Trophoblast cell (in vitro differentiated cells and primary cell): ENCODE data around the gene TENM3.

Experiments
- DNase-seq, 2 donors: peaks; one replicate each; pipeline ENCODE4 v3.0.0-alpha.2; 2016
- H2AFZ ChIP-seq: 2 replicates; pipeline ENCODE4 v1.6.1; 2013; ENCODE audit warnings: low read length, moderate library complexity, mild to moderate bottlenecking; ENCODE audit not compliant: insufficient read depth, poor library complexity
- H2AK5ac ChIP-seq: 2 replicates; pipeline ENCODE4 v1.6.1; 2013; ENCODE audit warnings: mild to moderate bottlenecking, low read length
- H2BK120ac ChIP-seq: 2 replicates; pipeline ENCODE4 v1.6.1; 2013; ENCODE audit warnings: low read length, mild to moderate bottlenecking, moderate library complexity; ENCODE audit not compliant: insufficient read depth, poor library complexity
- H2BK12ac ChIP-seq: 2 replicates; pipeline ENCODE4 v1.6.1; 2013; ENCODE audit warnings: mild to moderate bottlenecking, low read length, moderate library complexity
- H2BK5ac ChIP-seq: 2 replicates; pipeline ENCODE4 v1.6.1; 2013; ENCODE audit warnings: low read length, low read depth, moderate library complexity, mild to moderate bottlenecking; ENCODE audit not compliant: poor library complexity
- H3K14ac ChIP-seq: 2 replicates; pipeline ENCODE4 v1.6.1; 2013; ENCODE audit warnings: mild to moderate bottlenecking, low read length
- H3K18ac ChIP-seq: 2 replicates; pipeline ENCODE4 v1.6.1; 2013; ENCODE audit warnings: mild to moderate bottlenecking, low read length
- H3K23ac ChIP-seq: 2 replicates; pipeline ENCODE4 v1.6.1; 2013; ENCODE audit warnings: low read length
- H3K27ac ChIP-seq: 2 replicates; pipeline ENCODE4 v1.5.1; 2013; ENCODE audit warnings: low read depth, mild to moderate bottlenecking, inconsistent platforms, low read length, moderate library complexity
- H3K27me3 ChIP-seq: 2 replicates; pipeline ENCODE4 v1.6.1; 2013; ENCODE audit warnings: inconsistent platforms, mild to moderate bottlenecking, low read length, moderate library complexity; ENCODE audit not compliant: insufficient read depth
- H3K36me3 ChIP-seq, 2 experiments: 1 replicate in 1 of 2; 2 replicates in 1 of 2; pipeline ENCODE4 v1.6.1; 2013; ENCODE audit warnings: low read length in 2 of 2, mild to moderate bottlenecking in 2 of 2, moderate library complexity in 1 of 2; ENCODE audit not compliant: insufficient read depth in 2 of 2, control insufficient read depth in 1 of 2
- H3K4ac ChIP-seq: 2 replicates; pipeline ENCODE4 v1.6.1; 2013; ENCODE audit warnings: low read depth, mild to moderate bottlenecking, low read length, moderate library complexity
- H3K4me1 ChIP-seq, 2 experiments: 1 replicate in 1 of 2; 2 replicates in 1 of 2; pipeline ENCODE4 v1.6.1; 2013; ENCODE audit warnings: low read length in 2 of 2, mild to moderate bottlenecking in 2 of 2, moderate library complexity in 1 of 2; ENCODE audit not compliant: insufficient read depth in 2 of 2, control insufficient read depth in 1 of 2
- H3K4me2 ChIP-seq: 2 replicates; pipeline ENCODE4 v1.6.1; 2013; ENCODE audit warnings: inconsistent platforms, mild to moderate bottlenecking, low read length, moderate library complexity
- H3K4me3 ChIP-seq: 2 replicates; pipeline ENCODE4 v1.5.1; 2013; ENCODE audit warnings: mild to moderate bottlenecking, low read depth, low read length, inconsistent platforms
- H3K79me1 ChIP-seq: one replicate; pipeline ENCODE4 v1.6.1; 2013; ENCODE audit warnings: low read length
- H3K79me2 ChIP-seq: 2 replicates; pipeline ENCODE4 v1.6.1; 2013; ENCODE audit warnings: low read length, mild to moderate bottlenecking; ENCODE audit not compliant: control insufficient read depth, insufficient read depth, poor library complexity
- H3K9ac ChIP-seq: 2 replicates; pipeline ENCODE4 v1.6.1; 2013; ENCODE audit warnings: mild to moderate bottlenecking, low read length
- H3K9me3 ChIP-seq: 2 replicates; pipeline ENCODE4 v1.6.1; 2013; ENCODE audit warnings: low read depth, mild to moderate bottlenecking, control low read depth, inconsistent platforms, low read length; ENCODE audit not compliant: insufficient read depth
- H4K12ac ChIP-seq: 2 replicates; pipeline ENCODE4 v1.6.1; 2013; ENCODE audit warnings: low read depth, mild to moderate bottlenecking, low read length, moderate library complexity
- H4K8ac ChIP-seq: 2 replicates; pipeline ENCODE4 v1.6.1; 2013; ENCODE audit warnings: low read depth, mild to moderate bottlenecking, low read length, moderate library complexity
- H4K91ac ChIP-seq: one replicate; pipeline ENCODE4 v1.6.1; 2013; ENCODE audit warnings: low read depth, mild to moderate bottlenecking, low read length, moderate library complexity
- WGBS: extraction: QIAGEN DNeasy Blood & Tissue Kit; methylation state at CpG from one replicate; pipeline ENCODE4 v1.1.7; 2013; ENCODE audit warnings: missing lambda C conversion rate; ENCODE audit not compliant: insufficient read length, insufficient coverage; ENCODE audit errors: extremely low coverage; 5-methylcytosine and 5-hydroxymethylcytosine counted together

TENM3 gene

GRCh38 chr4:182418054-182418734 is 175.0 kb downstream of the TENM3 start:
- Histone ChIP-seq H2AK5ac (no peak overlapping the region), H3K4me1 (no peaks in the 10 kb centered on the region), H2BK12ac (no peak overlapping the region), H3K4ac (no peak overlapping the region), H2BK120ac (no peak overlapping the region), H4K8ac (no peak overlapping the region), H3K4me2 (no peak overlapping the region), H2AFZ (no peak overlapping the region), H3K14ac (no peak overlapping the region), H3K4me3 (no peak overlapping the region), H3K9me3 (no peaks in the 10 kb centered on the region), H3K36me3 (peaks cover 3 to 4% of the 10 kb centered on the region in 2 experiments), H4K12ac (no peak overlapping the region), H3K79me2 (no peaks in the 10 kb centered on the region), H2BK5ac (no peak overlapping the region), H3K9ac (no peak overlapping the region), H4K91ac (no peak overlapping the region), H3K27ac (no peak overlapping the region), H3K27me3 (no peaks in the 10 kb centered on the region), H3K79me1 (no peaks in the 10 kb centered on the region), H3K23ac (no peak overlapping the region), H3K18ac (no peak overlapping the region)
- DNase-seq = no peak
- no CpG with 5 or more reads among the region's 9 CpGs for WGBS

DNA sequence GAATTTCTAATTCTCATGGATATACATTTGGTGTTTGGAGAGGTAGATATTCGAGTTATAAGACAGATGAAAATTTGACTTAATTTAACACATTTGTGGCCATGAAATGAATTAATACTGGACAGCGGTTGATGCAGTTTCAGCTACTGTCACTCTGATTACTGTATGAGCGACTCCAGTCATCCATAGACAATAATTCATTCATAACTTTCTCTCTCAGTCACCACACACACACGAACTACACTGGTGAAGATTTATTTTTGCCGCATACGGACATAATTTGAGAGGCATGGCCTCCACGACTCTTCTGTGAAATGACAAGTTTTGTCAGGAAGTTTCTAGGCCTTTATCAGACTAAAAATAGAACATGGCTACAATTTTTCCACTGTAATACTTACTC is 177.0 kb downstream of the TENM3 start:
- no peaks in the 10 kb centered on the region for H3K9me3 ChIP-seq
- no peak overlapping the region for H2BK120ac ChIP-seq
- no peak overlapping the region for H2AFZ ChIP-seq
- no peak overlapping the region for H3K27ac ChIP-seq
- H2AK5ac ChIP-seq = no peak overlapping the region
- H3K9ac ChIP-seq = no peak overlapping the region
- WGBS = no CpG with 5 or more reads among the region's 7 CpGs
- no peak overlapping the region for H4K12ac ChIP-seq
- DNase-seq = no peak
- H3K79me1 ChIP-seq = no peaks in the 10 kb centered on the region
- H2BK12ac ChIP-seq = no peak overlapping the region
- H4K91ac ChIP-seq = no peak overlapping the region
- no peak overlapping the region for H3K23ac ChIP-seq
- H2BK5ac ChIP-seq = no peak overlapping the region
- H3K4ac ChIP-seq = no peak overlapping the region
- no peak overlapping the region for H3K4me2 ChIP-seq
- no peaks in the 10 kb centered on the region for H3K79me2 ChIP-seq
- H4K8ac ChIP-seq = no peak overlapping the region
- H3K14ac ChIP-seq = no peak overlapping the region
- no peak overlapping the region for H3K4me3 ChIP-seq
- peaks cover 0 to 4% of the 10 kb centered on the region in 2 experiments for H3K36me3 ChIP-seq
- H3K4me1 ChIP-seq = no peaks in the 10 kb centered on the region
- H3K18ac ChIP-seq = no peak overlapping the region
- H3K27me3 ChIP-seq = no peaks in the 10 kb centered on the region

- no peak overlapping the region for H3K4ac ChIP-seq
- no peaks in the 10 kb centered on the region for H3K9me3 ChIP-seq
- H2BK120ac ChIP-seq = no peak overlapping the region
- no peak overlapping the region for H4K12ac ChIP-seq
- H3K23ac ChIP-seq = no peak overlapping the region
- H2BK5ac ChIP-seq = no peak overlapping the region
- no peaks in the 10 kb centered on the region for H3K27me3 ChIP-seq
- H2BK12ac ChIP-seq = no peak overlapping the region
- H4K8ac ChIP-seq = no peak overlapping the region
- H3K36me3 ChIP-seq = peaks cover 2 to 4% of the 10 kb centered on the region in 2 experiments
- H2AK5ac ChIP-seq = no peak overlapping the region
- no peak overlapping the region for H4K91ac ChIP-seq
- no peaks in the 10 kb centered on the region for H3K79me1 ChIP-seq
- H3K18ac ChIP-seq = no peak overlapping the region
- no peak overlapping the region for H3K14ac ChIP-seq
- H3K27ac ChIP-seq = no peak overlapping the region
- H3K4me2 ChIP-seq = no peak overlapping the region
- WGBS = no CpG with 5 or more reads among the region's 5 CpGs
- no peaks in the 10 kb centered on the region for H3K4me1 ChIP-seq
- no peak overlapping the region for H3K4me3 ChIP-seq
- no peaks in the 10 kb centered on the region for H3K79me2 ChIP-seq
- no peak overlapping the region for H3K9ac ChIP-seq
- no peak overlapping the region for H2AFZ ChIP-seq
- peak in 1 of 2 donors; percentile 18 for DNase-seq
Measured at GRCh38 chr4:182421753-182422152, 178.6 kb downstream of the TENM3 start.

GRCh38 chr4:182425302-182425701 is 182.1 kb downstream of the TENM3 start:
- Histone ChIP-seq H3K23ac (no peak overlapping the region), H3K9ac (no peak overlapping the region), H2BK5ac (no peak overlapping the region), H3K27me3 (no peaks in the 10 kb centered on the region), H3K79me1 (no peaks in the 10 kb centered on the region), H3K79me2 (no peaks in the 10 kb centered on the region), H3K4me1 (no peaks in the 10 kb centered on the region), H4K8ac (no peak overlapping the region), H2AK5ac (no peak overlapping the region), H3K18ac (no peak overlapping the region), H3K4ac (no peak overlapping the region), H3K36me3 (peaks cover 0 to 2% of the 10 kb centered on the region in 2 experiments), H3K14ac (no peak overlapping the region), H3K27ac (no peak overlapping the region), H3K9me3 (no peaks in the 10 kb centered on the region), H2BK120ac (no peak overlapping the region), H2AFZ (no peak overlapping the region), H3K4me2 (no peak overlapping the region), H3K4me3 (no peak overlapping the region), H4K12ac (no peak overlapping the region), H4K91ac (no peak overlapping the region), H2BK12ac (no peak overlapping the region)
- WGBS = no CpG with 5 or more reads among the region's 2 CpGs
- DNase-seq = no peak
